Right lobe of liver (tissue), 6 donors: Measurements from ENCODE around the gene NUDT7. TPM values are rescaled to one million over a fixed set of nuclear protein-coding genes. Genes with fewer than 3 reads are reported as not detected.

Experiments used
- ATAC-seq, 4 donors: fragments of 200-7000 bp; cut with Tn5 transposase; one replicate each; pipeline ENCODE4 v1.9.1; 2020; ENCODE audit warnings: mild to moderate bottlenecking in 4 of 4, moderate library complexity in 4 of 4
- DNase-seq, 3 donors: peaks; one replicate each; pipeline ENCODE4 v3.0.0-alpha.2; 2020
- H3K27ac ChIP-seq, 3 donors: fragments of 200-600 bp; one replicate each; pipeline ENCODE4 v1.8.0; 2022
- H3K27me3 ChIP-seq, 2 donors: fragments of 200-600 bp; one replicate each; pipeline ENCODE4 v1.8.0; 2022
- H3K36me3 ChIP-seq, 4 donors: fragments of 200-600 bp; sonication (generic) in 1 of 4; one replicate each; pipeline versions ENCODE4 v1.5.1 to v1.8.0; 2017 to 2022; ENCODE audit warnings: control low read depth in 1 of 4
- H3K4me1 ChIP-seq, 4 donors: fragments of 200-600 bp; sonication (generic) in 1 of 4; one replicate each; pipeline versions ENCODE4 v1.5.1 to v1.8.0; 2017 to 2022; ENCODE audit warnings: control low read depth in 1 of 4
- H3K4me3 ChIP-seq, 3 donors: fragments of 200-600 bp; one replicate each; pipeline ENCODE4 v1.8.0; 2022
- H3K9me3 ChIP-seq, 4 donors: fragments of 200-600 bp; sonication (generic) in 1 of 4; one replicate each; pipeline versions ENCODE4 v1.5.1 to v1.8.0; 2017 to 2022; ENCODE audit warnings: control low read depth in 1 of 4
- POLR2A ChIP-seq: fragments of 450-650 bp; IDR thresholded peaks from one replicate; pipeline ENCODE4 v1.6.1; 2017; ENCODE audit warnings: antibody characterized with exemption, mild to moderate bottlenecking
- WGBS: methylation state at CpG from one replicate; pipeline ENCODE4 v1.1.6; 2018; ENCODE audit warnings: low coverage, low lambda C conversion rate; ENCODE audit not compliant: insufficient coverage; ENCODE audit errors: missing lambda C conversion rate; 5-methylcytosine and 5-hydroxymethylcytosine counted together
- intact Hi-C, 2 donors: fragments of 100-400 bp; cut with DNase I; formaldehyde crosslinking; loops; one replicate each; pipeline versions ENCODE4 v1.11.2 to v1.14.1; 2022
- total RNA-seq, 6 experiments: library from RNA; depleted of rRNA in 2 of 6; stranded (reverse); fragments of >200 nt in 2 of 6; fragmentation: NEBNext Ultra II Directional in 3 of 6; extraction: Animal tissue kit (Norgen Biotek cat#: 25700) in 3 of 6; gene quantifications; one replicate each; pipeline versions ENCODE4 v1.1.0 to v1.2.4, GENCODE V29; 2016 to 2023
- TF ChIP-seq, protein P1 (sequence below), 4 donors: fragments of 200-600 bp in 3 of 4; fragments of 450-650 bp in 1 of 4; IDR thresholded peaks; one replicate each; pipeline versions ENCODE4 v1.5.1 to v1.8.0; 2016 to 2022; ENCODE audit warnings: antibody characterized with exemption in 4 of 4, mild to moderate bottlenecking in 2 of 4
- donor health status: DM: no; HTN: yes; CAD: no.
- donor health status: DM: no; HTN: no; CAD: no.
- donor health status: DM: no; HTN: no; CAD: no.
- donor health status: DM: no; HTN: yes; CAD: no.
- donor health status: DM: no; HTN: yes; CAD: no.

Gene NUDT7
- total RNA-seq, 6 experiments from 2014 or later: 24.6 to 35.0 (median 29.5) TPM

GRCh38 chr16:77758508-77758907, 36.2 kb downstream of the NUDT7 start:
- intact Hi-C loops: no loop called here
- Histone ChIP-seq H3K27me3 (no peaks in the 10 kb centered on the region), H3K4me3 (no peak overlapping the region), H3K36me3 (no peaks in the 10 kb centered on the region), H3K27ac (no peak overlapping the region), H3K9me3 (no peaks in the 10 kb centered on the region), H3K4me1 (no peaks in the 10 kb centered on the region)
- ATAC-seq (no peak), DNase-seq (no peak)
- TF ChIP-seq POLR2A: no peak
- TF ChIP-seq, protein P1, sequence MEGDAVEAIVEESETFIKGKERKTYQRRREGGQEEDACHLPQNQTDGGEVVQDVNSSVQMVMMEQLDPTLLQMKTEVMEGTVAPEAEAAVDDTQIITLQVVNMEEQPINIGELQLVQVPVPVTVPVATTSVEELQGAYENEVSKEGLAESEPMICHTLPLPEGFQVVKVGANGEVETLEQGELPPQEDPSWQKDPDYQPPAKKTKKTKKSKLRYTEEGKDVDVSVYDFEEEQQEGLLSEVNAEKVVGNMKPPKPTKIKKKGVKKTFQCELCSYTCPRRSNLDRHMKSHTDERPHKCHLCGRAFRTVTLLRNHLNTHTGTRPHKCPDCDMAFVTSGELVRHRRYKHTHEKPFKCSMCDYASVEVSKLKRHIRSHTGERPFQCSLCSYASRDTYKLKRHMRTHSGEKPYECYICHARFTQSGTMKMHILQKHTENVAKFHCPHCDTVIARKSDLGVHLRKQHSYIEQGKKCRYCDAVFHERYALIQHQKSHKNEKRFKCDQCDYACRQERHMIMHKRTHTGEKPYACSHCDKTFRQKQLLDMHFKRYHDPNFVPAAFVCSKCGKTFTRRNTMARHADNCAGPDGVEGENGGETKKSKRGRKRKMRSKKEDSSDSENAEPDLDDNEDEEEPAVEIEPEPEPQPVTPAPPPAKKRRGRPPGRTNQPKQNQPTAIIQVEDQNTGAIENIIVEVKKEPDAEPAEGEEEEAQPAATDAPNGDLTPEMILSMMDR (IDR thresholded peaks at IDR 0.05): no peak
- WGBS: 86% methylated on average over 1 of the region's 2 CpGs

DNA sequence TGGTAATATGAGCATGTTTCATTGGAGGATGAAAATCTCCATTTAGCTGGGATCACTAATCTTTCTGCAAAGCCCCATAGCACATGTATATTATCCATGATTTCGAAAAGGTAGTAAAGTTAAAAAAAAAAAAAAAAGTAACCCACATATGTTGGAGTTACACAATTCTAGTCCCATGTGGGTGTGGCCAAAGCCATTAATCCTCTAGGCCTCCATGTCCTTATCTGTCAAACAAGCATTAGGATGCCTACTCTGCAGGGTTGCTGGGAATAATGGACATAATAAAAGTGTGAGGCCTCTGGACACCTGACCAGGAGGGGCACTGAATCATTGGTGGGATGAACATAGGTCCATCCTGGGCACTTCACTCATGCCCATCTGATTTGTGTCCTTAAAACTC, 36.9 kb downstream of the NUDT7 start:
- no peak for TF ChIP-seq POLR2A
- TF ChIP-seq, protein P1 (IDR thresholded peaks at IDR 0.05): no peak
- no peaks in the 10 kb centered on the region for H3K27me3 ChIP-seq
- WGBS: 86% methylated on average over 1 of the region's 1 CpG

GRCh38 chr16:77759821-77760220, 37.5 kb downstream of the NUDT7 start:
- TF ChIP-seq POLR2A: no peak
- TF ChIP-seq, protein P1 (IDR thresholded peaks at IDR 0.05): no peak
- WGBS: 62% methylated on average over 3 of the region's 3 CpGs
- H3K9me3 ChIP-seq: no peaks in the 10 kb centered on the region
- peaks cover 0 to 5% (median 0%) of the 10 kb centered on the region in 4 donors for H3K4me1 ChIP-seq
- H3K36me3 ChIP-seq: no peaks in the 10 kb centered on the region
- H3K27me3 ChIP-seq: no peaks in the 10 kb centered on the region
- no peak overlapping the region for H3K4me3 ChIP-seq
- intact Hi-C loops: no loop called here
- DNase-seq (no peak), ATAC-seq (no peak)
- no peak overlapping the region for H3K27ac ChIP-seq

More for the DNA sequence above, 36.9 kb downstream of the NUDT7 start:
- H3K4me3 ChIP-seq: no peak overlapping the region
- peaks cover 0 to 2% (median 0%) of the 10 kb centered on the region in 4 donors for H3K4me1 ChIP-seq
- no peak overlapping the region for H3K27ac ChIP-seq
- H3K9me3 ChIP-seq: no peaks in the 10 kb centered on the region
- no peak for DNase-seq
- H3K36me3 ChIP-seq: no peaks in the 10 kb centered on the region
- intact Hi-C loops: no loop called here
- no peak for ATAC-seq

DNA sequence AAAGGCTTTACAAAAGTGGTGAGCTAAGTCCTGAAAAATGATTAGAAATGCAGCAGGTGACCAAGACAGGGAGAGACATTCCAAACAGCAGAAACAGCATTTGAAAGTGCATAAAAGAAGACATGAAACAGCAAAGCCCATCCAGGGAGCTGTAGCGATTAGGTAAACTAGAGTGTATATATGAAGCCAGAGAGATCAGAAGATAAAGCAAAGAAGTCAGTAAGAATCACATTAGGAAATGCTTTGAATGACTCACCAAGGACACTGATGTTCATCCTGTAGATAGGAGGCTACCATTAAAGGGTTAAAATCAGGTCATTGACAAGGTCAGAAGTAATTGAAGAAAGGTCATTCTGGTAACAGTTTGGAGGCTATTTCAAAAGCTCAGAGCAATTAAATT, 38.5 kb downstream of the NUDT7 start:
- Histone ChIP-seq H3K9me3 (no peaks in the 10 kb centered on the region), H3K4me1 (peaks cover 0 to 5% (median 0%) of the 10 kb centered on the region in 4 donors), H3K4me3 (no peak overlapping the region), H3K27ac (no peak overlapping the region), H3K27me3 (no peaks in the 10 kb centered on the region), H3K36me3 (no peaks in the 10 kb centered on the region)
- 71% methylated on average over 1 of the region's 1 CpG for WGBS
- no peak for DNase-seq
- intact Hi-C loops: no loop called here
- no peak for ATAC-seq
- no peak for TF ChIP-seq POLR2A
- TF ChIP-seq, protein P1 (IDR thresholded peaks at IDR 0.05): no peak

- H3K36me3 ChIP-seq: no peaks in the 10 kb centered on the region
- H3K9me3 ChIP-seq: no peaks in the 10 kb centered on the region
- whole genome bisulfite sequencing: 88% methylated on average over 1 of the region's 1 CpG
- H3K4me3 ChIP-seq: no peak overlapping the region
- H3K27me3 ChIP-seq: no peaks in the 10 kb centered on the region
- H3K27ac ChIP-seq: no peak overlapping the region
- DNase-seq: no peak
- TF ChIP-seq POLR2A: no peak
- TF ChIP-seq, protein P1 (IDR thresholded peaks at IDR 0.05): no peak
- H3K4me1 ChIP-seq: peaks cover 0 to 5% (median 0%) of the 10 kb centered on the region in 4 donors
- no peak for ATAC-seq
- intact Hi-C loops: no loop called here
Observed at GRCh38 chr16:77761204-77761603, 38.9 kb downstream of the NUDT7 start.
